K562 (cell line): ENCODE data around the gene MAP7D1. TPM values are rescaled to one million over a fixed set of nuclear protein-coding genes. Genes with fewer than 3 reads are reported as not detected.

Source experiments
- IRF1 ChIP-seq: sonication (generic); formaldehyde crosslinking; IDR thresholded peaks from 2 replicates; pipeline ENCODE4 v1.8.0; 2022; ENCODE audit warnings: missing genetic modification reagents, mild to moderate bottlenecking, borderline replicate concordance
- KAT7 ChIP-seq: sonication (generic); formaldehyde crosslinking; IDR thresholded peaks from 2 replicates; pipeline ENCODE4 v1.8.0; 2022; ENCODE audit warnings: missing genetic modification reagents, mild to moderate bottlenecking, borderline replicate concordance
- MAFK ChIP-seq: IDR thresholded peaks from 2 replicates; pipeline ENCODE4 v1.6.1; 2011; ENCODE audit warnings: low read length, improper control_type of control experiment
- MAZ ChIP-seq, 2 experiments: fragments of 450-650 bp in 1 of 2; sonication (generic) in 1 of 2; formaldehyde crosslinking; IDR thresholded peaks in 1 of 2; conservative IDR thresholded peaks in 1 of 2; 2 replicates each; pipeline versions ENCODE4 v1.4.0 to v1.5.0; 2020; ENCODE audit warnings: mild to moderate bottlenecking in 1 of 2, missing genetic modification reagents in 1 of 2
- MEIS2 ChIP-seq: fragments of 450-650 bp; IDR thresholded peaks from 2 replicates; pipeline ENCODE4 v1.6.1; 2014; ENCODE audit warnings: mild to moderate bottlenecking; ENCODE audit not compliant: partially characterized antibody
- RREB1 ChIP-seq: fragments of 250-450 bp; sonication (Bioruptor Pico); IDR thresholded peaks from 2 replicates; pipeline ENCODE4 v1.4.0; 2020
- SRSF7 ChIP-seq: fragments of 200-400 bp; formaldehyde crosslinking; optimal IDR thresholded peaks from 2 replicates; pipeline ENCODE3; 2017; ENCODE audit warnings: mild to moderate bottlenecking, low read depth, low read length
- SUPT5H ChIP-seq: fragments of 450-650 bp; IDR thresholded peaks from 2 replicates; pipeline ENCODE4 v1.6.1; 2016
- TCF7L2 ChIP-seq: fragments of 150-350 bp; IDR thresholded peaks from 2 replicates; pipeline ENCODE4 v1.6.1; 2016; ENCODE audit warnings: low read depth, mild to moderate bottlenecking, low read length, moderate library complexity
- TFE3 ChIP-seq: fragments of 450-650 bp; formaldehyde crosslinking; IDR thresholded peaks from 2 replicates; pipeline ENCODE4 v1.4.0; 2020; ENCODE audit warnings: mild to moderate bottlenecking, mixed read lengths
- ZEB2 ChIP-seq: fragments of 450-650 bp; IDR thresholded peaks from 2 replicates; pipeline ENCODE4 v1.6.1; 2016
- polyA plus RNA-seq, 8 experiments: library from polyadenylated mRNA; depleted of rRNA in 4 of 8; stranded (reverse) in 5 of 8; unstranded in 3 of 8; fragments of >200 nt; fragmentation: Nextera tagmentation in 2 of 8; fragmentation: Illumina TruSeq in 1 of 8; extraction: Ambion mirVana in 2 of 8; extraction: Trizol in 1 of 8; gene quantifications; 2 replicates each; pipeline versions ENCODE4 v1.2.1 to v1.2.3, GENCODE V29; 2011 to 2014; ENCODE audit warnings: inconsistent platforms in 1 of 8, missing spikeins in 1 of 8
- total RNA-seq, 7 experiments: library from RNA; depleted of rRNA in 6 of 7; stranded (reverse); fragments of >200 nt in 6 of 7; fragmentation: Illumina TruSeq in 2 of 7; extraction: Trizol in 2 of 7; gene quantifications; 2 replicates each; pipeline versions ENCODE4 v1.2.1 to v1.2.3, GENCODE V29; 2011 to 2021; ENCODE audit warnings: low replicate concordance in 1 of 7
- TF ChIP-seq, protein P1 (sequence below): sonication (generic); formaldehyde crosslinking; IDR thresholded peaks from 2 replicates; pipeline ENCODE4 v1.9.0; 2022; ENCODE audit warnings: mild to moderate bottlenecking, missing genetic modification reagents
- TF ChIP-seq, protein P2 (sequence below): sonication (generic); formaldehyde crosslinking; IDR thresholded peaks from 2 replicates; pipeline ENCODE4 v1.9.0; 2022; ENCODE audit warnings: mild to moderate bottlenecking, missing genetic modification reagents
- TF ChIP-seq, protein P3 (sequence below): sonication (generic); formaldehyde crosslinking; IDR thresholded peaks from 2 replicates; pipeline ENCODE4 v1.5.0; 2020; ENCODE audit warnings: missing genetic modification reagents

MAP7D1 gene
- total and polyA plus RNA-seq, 9 of the 15 experiments (the other 6 are each of a cell fraction or from before 2014, with no cell fraction given) = 3.6 to 108 (median 34.5) TPM

DNA sequence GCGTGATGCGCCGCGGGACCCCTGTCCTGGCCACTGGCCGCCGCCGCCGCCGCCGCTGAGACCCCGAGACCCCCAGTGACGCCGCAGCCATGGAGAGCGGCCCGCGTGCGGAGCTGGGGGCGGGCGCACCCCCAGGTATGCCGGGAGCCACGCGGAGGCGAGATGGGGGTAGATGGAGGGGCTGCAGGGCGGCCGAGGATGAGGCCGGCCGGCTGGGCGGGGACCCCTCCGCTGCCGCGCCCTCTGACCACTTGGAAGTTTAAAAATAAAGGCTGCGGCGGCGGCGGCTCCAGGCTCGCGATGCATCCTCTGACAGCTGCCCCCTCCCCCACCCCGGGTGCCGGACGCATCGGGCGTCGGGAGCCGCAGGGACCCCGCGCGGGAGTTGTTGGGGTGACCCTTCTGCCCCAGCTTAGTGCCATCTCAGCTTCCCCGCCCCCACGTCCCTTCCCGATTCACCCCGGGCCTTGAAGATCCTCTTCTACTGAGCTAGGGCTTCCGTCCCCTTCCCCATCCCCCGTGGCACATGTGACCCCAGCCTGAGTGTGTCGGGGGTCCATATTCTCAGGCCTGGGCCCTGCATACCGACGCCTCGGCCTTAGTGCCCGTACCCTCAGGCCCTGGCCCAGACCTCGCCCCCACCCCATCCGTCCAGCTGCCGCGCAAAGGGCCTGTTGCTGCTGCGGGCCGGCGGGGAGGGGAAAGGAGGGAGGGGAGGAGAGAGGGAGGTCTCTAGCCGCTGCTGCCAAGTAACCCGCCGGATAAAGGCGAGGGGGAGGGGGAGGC is 562 bp downstream of the MAP7D1 start (continued):
- TF ChIP-seq, protein P1, sequence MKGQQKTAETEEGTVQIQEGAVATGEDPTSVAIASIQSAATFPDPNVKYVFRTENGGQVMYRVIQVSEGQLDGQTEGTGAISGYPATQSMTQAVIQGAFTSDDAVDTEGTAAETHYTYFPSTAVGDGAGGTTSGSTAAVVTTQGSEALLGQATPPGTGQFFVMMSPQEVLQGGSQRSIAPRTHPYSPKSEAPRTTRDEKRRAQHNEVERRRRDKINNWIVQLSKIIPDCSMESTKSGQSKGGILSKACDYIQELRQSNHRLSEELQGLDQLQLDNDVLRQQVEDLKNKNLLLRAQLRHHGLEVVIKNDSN (CRISPR knock-in tag) = peak; percentile 73
- TF ChIP-seq SRSF7 (peak; percentile 78), SUPT5H (peak; percentile 62), MEIS2 (peak; percentile 11), MAFK (no peak), MAZ (CRISPR knock-in tag; conservative IDR thresholded peaks at IDR 0.05 in 1 of 2, IDR thresholded peaks at IDR 0.05 in 1 of 2) (peak; percentile 91 to 94; a peak in 3 of 4 replicates), TCF7L2 (no peak), RREB1 (CRISPR knock-in tag) (no peak; the same call in 1 of the 2 replicates), ZEB2 (no peak), KAT7 (CRISPR knock-in tag) (peak; percentile 57; the same call in 1 of the 2 replicates), IRF1 (no peak), TFE3 (CRISPR knock-in tag) (0 out of 2 replicates have a peak, but pooled peaks have one; percentile 5)
- TF ChIP-seq, protein P2, sequence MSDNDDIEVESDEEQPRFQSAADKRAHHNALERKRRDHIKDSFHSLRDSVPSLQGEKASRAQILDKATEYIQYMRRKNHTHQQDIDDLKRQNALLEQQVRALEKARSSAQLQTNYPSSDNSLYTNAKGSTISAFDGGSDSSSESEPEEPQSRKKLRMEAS (CRISPR knock-in tag) = peak; percentile 70
- TF ChIP-seq, protein P3, sequence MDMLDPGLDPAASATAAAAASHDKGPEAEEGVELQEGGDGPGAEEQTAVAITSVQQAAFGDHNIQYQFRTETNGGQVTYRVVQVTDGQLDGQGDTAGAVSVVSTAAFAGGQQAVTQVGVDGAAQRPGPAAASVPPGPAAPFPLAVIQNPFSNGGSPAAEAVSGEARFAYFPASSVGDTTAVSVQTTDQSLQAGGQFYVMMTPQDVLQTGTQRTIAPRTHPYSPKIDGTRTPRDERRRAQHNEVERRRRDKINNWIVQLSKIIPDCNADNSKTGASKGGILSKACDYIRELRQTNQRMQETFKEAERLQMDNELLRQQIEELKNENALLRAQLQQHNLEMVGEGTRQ (CRISPR knock-in tag) = peak; percentile 47; the same call in 1 of the 2 replicates
